HCT116 (cell line): ENCODE measurements around the gene HERC2. TPM values are rescaled to one million over a fixed set of nuclear protein-coding genes. Genes with fewer than 3 reads are reported as not detected.
"Not testable (repeated sequence)": the region's sequence is repeated elsewhere in the genome, so short reads cannot be mapped to it uniquely, and the experiment has no call there.

Experiments
- ATAC-seq: fragments of 200-7000 bp; cut with Tn5 transposase; 2 replicates; pipeline ENCODE4 v1.9.1; 2020; ENCODE audit warnings: mild to moderate bottlenecking, moderate library complexity
- Bru-seq: library from RNA; stranded (reverse); fragments of 400-500 nt; gene quantifications from one replicate; lab custom pipeline; 2021; lab: Mats Ljungman, UMichigan
- BruChase-seq, 2 experiments: library from RNA; stranded (reverse); fragments of 400-500 nt; gene quantifications; one replicate each; lab custom pipeline; 2021; lab: Mats Ljungman, UMichigan
- BruUV-seq: library from RNA; stranded (reverse); fragments of 400-500 nt; replicated peaks from 2 replicates; lab custom pipeline; 2021; lab: Mats Ljungman, UMichigan
- CTCF ChIA-PET: fragments of 300-600 bp; sonication (Branson Sonifier 250); formaldehyde crosslinking; loops from one replicate; lab custom pipeline; 2021; ENCODE audit warnings: antibody characterized with exemption; lab: Charles Lee
- POLR2A ChIA-PET: fragments of 300-600, 350-600 bp; sonication (Branson Sonifier 250); formaldehyde crosslinking; loops from one replicate; lab custom pipeline; 2021; ENCODE audit warnings: antibody characterized with exemption; lab: Charles Lee
- RAD21 ChIA-PET, 2 experiments: fragments of 300-600 bp; sonication (Branson Sonifier 250); formaldehyde crosslinking; loops; one replicate each; lab custom pipeline; 2023; ENCODE audit warnings: low total read pairs in 2 of 2; ENCODE audit not compliant: uncharacterized antibody in 2 of 2, unreplicated experiment in 2 of 2, low non-redundant PET in 1 of 2; lab: Charles Lee
- DNase-seq: peaks from one replicate; pipeline ENCODE4 v3.0.0-alpha.2; 2010; ENCODE audit warnings: low read depth, low spot score
- H2AFZ ChIP-seq: fragments of 200-600 bp; shearing (Covaris generic), sonication (generic); 2 replicates; pipeline ENCODE4 v1.6.1; 2017; ENCODE audit warnings: low read depth, mixed run types, mixed read lengths, antibody characterized with exemption, low read length; ENCODE audit not compliant: poor library complexity, severe bottlenecking
- H3K27ac ChIP-seq: 2 replicates; pipeline ENCODE4 v1.5.1; 2012; ENCODE audit warnings: low read depth, low read length
- H3K27me3 ChIP-seq: fragments of 200-600 bp; sonication (generic); 2 replicates; pipeline ENCODE4 v1.6.1; 2016; ENCODE audit warnings: mixed run types, low read length, mixed read lengths; ENCODE audit not compliant: insufficient read depth
- H3K36me3 ChIP-seq, 2 experiments: fragments of 200-500 bp in 1 of 2; fragments of 200-600 bp in 1 of 2; sonication (Bioruptor generic) in 1 of 2; sonication (generic) in 1 of 2; 2 replicates each; pipeline versions ENCODE4 v1.5.1 to v1.6.1; 2014 to 2016; ENCODE audit warnings: low read length in 2 of 2, inconsistent platforms in 1 of 2, mixed read lengths in 1 of 2, mixed run types in 1 of 2; ENCODE audit not compliant: insufficient read depth in 2 of 2, control insufficient read depth in 1 of 2
- H3K4me1 ChIP-seq, 2 experiments: fragments of 200-600 bp in 1 of 2; sonication (generic) in 1 of 2; 2 replicates each; pipeline versions ENCODE4 v1.5.1 to v1.6.1; 2012 to 2017; ENCODE audit warnings: low read length in 2 of 2, inconsistent platforms in 1 of 2, mild to moderate bottlenecking in 1 of 2, mixed read lengths in 1 of 2, mixed run types in 1 of 2, moderate library complexity in 1 of 2; ENCODE audit not compliant: insufficient read depth in 2 of 2, control insufficient read depth in 1 of 2
- H3K4me2 ChIP-seq: fragments of 200-600 bp; sonication (generic); 2 replicates; pipeline ENCODE4 v1.6.1; 2017; ENCODE audit warnings: mixed run types, low read length, mixed read lengths
- H3K4me3 ChIP-seq, 2 experiments: fragments of 200-600 bp in 1 of 2; sonication (generic) in 1 of 2; replicated peaks in 1 of 2; 2 replicates each; pipeline ENCODE4 v1.5.1; 2011 to 2016; ENCODE audit warnings: low read length in 2 of 2, control low read depth in 1 of 2, low read depth in 1 of 2, mild to moderate bottlenecking in 1 of 2, mixed read lengths in 1 of 2, mixed run types in 1 of 2
- H3K79me2 ChIP-seq: fragments of 200-600 bp; sonication (generic); 2 replicates; pipeline ENCODE4 v1.6.1; 2017; ENCODE audit warnings: mild to moderate bottlenecking, mixed run types, low read length, moderate library complexity, mixed read lengths; ENCODE audit not compliant: insufficient read depth
- H3K9ac ChIP-seq: fragments of 200-600 bp; sonication (generic); 2 replicates; pipeline ENCODE4 v1.6.1; 2016; ENCODE audit warnings: low read length, mixed read lengths
- H3K9me2 ChIP-seq: fragments of 200-600 bp; sonication (generic), shearing (Covaris generic); 2 replicates; pipeline ENCODE4 v1.6.1; 2017; ENCODE audit warnings: mixed run types, mild to moderate bottlenecking, moderate library complexity; ENCODE audit not compliant: insufficient read depth
- H3K9me3 ChIP-seq, 2 experiments: fragments of 200-500 bp in 1 of 2; fragments of 200-600 bp in 1 of 2; sonication (Bioruptor generic) in 1 of 2; sonication (generic) in 1 of 2; 2 replicates each; pipeline ENCODE4 v1.6.1; 2014 to 2017; ENCODE audit warnings: low read length in 2 of 2, mixed read lengths in 2 of 2, inconsistent platforms in 1 of 2, low read depth in 1 of 2, mild to moderate bottlenecking in 1 of 2, mixed run types in 1 of 2, moderate library complexity in 1 of 2; ENCODE audit not compliant: control insufficient read depth in 1 of 2, insufficient read depth in 1 of 2
- H4K20me1 ChIP-seq: fragments of 200-600 bp; sonication (generic), shearing (Covaris generic); 2 replicates; pipeline ENCODE4 v1.6.1; 2017; ENCODE audit warnings: mixed run types, mild to moderate bottlenecking, moderate library complexity; ENCODE audit not compliant: insufficient read depth
- intact Hi-C: fragments of 100-400 bp; cut with micrococcal nuclease; formaldehyde crosslinking; loops from 2 replicates; pipeline ENCODE4 v1.10.0; 2022
- long read RNA-seq: library from polyadenylated mRNA; unstranded; transcript quantifications from one replicate; pipeline ENCODE4 v2.0.0, GENCODE V29; 2021; ENCODE audit not compliant: unreplicated experiment
- polyA plus RNA-seq: library from polyadenylated mRNA; unstranded; fragments of >200 nt; gene quantifications from 2 replicates; pipeline ENCODE4 v1.2.1, GENCODE V29; 2012; ENCODE audit warnings: missing spikeins
- total RNA-seq: library from RNA; stranded (reverse); gene quantifications from one replicate; pipeline ENCODE4 v1.2.1, GENCODE V29; 2021; ENCODE audit not compliant: unreplicated experiment

The HERC2 gene, protein sequence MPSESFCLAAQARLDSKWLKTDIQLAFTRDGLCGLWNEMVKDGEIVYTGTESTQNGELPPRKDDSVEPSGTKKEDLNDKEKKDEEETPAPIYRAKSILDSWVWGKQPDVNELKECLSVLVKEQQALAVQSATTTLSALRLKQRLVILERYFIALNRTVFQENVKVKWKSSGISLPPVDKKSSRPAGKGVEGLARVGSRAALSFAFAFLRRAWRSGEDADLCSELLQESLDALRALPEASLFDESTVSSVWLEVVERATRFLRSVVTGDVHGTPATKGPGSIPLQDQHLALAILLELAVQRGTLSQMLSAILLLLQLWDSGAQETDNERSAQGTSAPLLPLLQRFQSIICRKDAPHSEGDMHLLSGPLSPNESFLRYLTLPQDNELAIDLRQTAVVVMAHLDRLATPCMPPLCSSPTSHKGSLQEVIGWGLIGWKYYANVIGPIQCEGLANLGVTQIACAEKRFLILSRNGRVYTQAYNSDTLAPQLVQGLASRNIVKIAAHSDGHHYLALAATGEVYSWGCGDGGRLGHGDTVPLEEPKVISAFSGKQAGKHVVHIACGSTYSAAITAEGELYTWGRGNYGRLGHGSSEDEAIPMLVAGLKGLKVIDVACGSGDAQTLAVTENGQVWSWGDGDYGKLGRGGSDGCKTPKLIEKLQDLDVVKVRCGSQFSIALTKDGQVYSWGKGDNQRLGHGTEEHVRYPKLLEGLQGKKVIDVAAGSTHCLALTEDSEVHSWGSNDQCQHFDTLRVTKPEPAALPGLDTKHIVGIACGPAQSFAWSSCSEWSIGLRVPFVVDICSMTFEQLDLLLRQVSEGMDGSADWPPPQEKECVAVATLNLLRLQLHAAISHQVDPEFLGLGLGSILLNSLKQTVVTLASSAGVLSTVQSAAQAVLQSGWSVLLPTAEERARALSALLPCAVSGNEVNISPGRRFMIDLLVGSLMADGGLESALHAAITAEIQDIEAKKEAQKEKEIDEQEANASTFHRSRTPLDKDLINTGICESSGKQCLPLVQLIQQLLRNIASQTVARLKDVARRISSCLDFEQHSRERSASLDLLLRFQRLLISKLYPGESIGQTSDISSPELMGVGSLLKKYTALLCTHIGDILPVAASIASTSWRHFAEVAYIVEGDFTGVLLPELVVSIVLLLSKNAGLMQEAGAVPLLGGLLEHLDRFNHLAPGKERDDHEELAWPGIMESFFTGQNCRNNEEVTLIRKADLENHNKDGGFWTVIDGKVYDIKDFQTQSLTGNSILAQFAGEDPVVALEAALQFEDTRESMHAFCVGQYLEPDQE (N-terminal part only)
- 55.5 TPM for total RNA-seq
- polyA plus RNA-seq = 33.9 and 39.5 TPM in 2 replicates
- percentile 76 among the genes with signal in this experiment for Bru-seq, nascent RNA
- percentile 82 among the genes with signal in this experiment for BruChase-seq, experiment 1, labeled RNA remaining after a 6-hour chase
- percentile 78 among the genes with signal in this experiment for BruChase-seq, experiment 2, labeled RNA remaining after a 2-hour chase
- long read RNA-seq, partial matches to known transcripts = 45 of 61 reads
- long read RNA-seq, other reads (novel, unspliced or antisense) = 13 of 61 reads

DNA sequence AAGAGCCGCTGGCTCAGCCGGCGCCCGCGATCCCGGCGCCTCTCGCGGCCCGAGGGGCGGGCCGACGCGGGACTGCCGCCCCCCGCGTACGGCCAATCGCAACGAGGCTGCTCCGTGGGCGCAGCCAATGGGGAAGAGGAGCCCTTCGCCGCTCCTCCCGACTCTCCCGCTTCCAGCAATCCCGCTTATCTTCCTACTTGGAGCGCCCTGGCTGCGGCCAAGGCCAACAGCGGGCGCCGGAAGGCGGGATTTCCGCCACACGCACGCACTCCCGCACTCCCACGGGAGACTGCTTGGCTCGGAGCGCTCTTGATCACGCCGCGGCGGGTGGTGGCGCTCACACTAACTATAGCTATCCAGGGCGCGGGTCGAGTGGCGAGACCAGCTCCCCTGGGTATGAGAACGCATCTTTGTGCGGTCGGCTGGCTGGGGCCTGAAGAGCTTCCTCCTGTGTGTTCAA lies at the start of gene HERC2:
Gene HERC2, minus strand, starts transcription at position 51 of the 460 bp plus-strand sequence. CDS start 746 bp downstream, outside the sequence.
- H2AFZ ChIP-seq, H3K9me2 ChIP-seq, ATAC-seq, CTCF ChIA-PET, H3K36me3 ChIP-seq, DNase-seq, H3K27me3 ChIP-seq, H4K20me1 ChIP-seq, H3K27ac ChIP-seq, H3K9me3 ChIP-seq, POLR2A ChIA-PET, intact Hi-C loops, BruUV-seq, H3K4me1 ChIP-seq, RAD21 ChIA-PET: not testable (repeated sequence)
- Histone ChIP-seq H3K79me2 (peaks cover 19% of the 10 kb centered on the region), H3K9ac (peak within 1 kb of the TSS; percentile 49; the same call in 1 of the 2 replicates), H3K4me2 (peak within 1 kb of the TSS; percentile 55), H3K4me3 (peak within 1 kb of the TSS; percentile 44 to 52)

DNA sequence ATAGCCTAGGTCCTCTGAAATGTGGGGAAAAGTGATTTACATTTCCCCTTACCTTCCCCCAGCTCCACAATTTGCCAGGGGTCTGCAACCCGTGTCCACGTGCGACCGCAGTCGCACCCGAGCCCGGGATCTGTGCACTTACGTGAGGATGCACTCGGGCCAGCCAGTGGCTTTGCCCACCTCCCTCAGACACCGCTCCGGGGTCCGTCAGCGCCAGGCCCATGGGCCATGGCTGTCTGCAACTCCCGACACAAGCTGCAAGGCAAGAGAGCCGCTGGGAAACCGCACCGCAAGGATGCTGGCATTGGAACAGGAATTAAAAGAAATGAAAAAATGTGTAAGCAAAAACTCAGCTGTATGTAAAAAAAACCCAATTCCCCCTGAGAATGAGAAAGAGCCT lies 43.5 kb upstream of the HERC2 start:
- DNase-seq, intact Hi-C loops, H3K27me3 ChIP-seq, RAD21 ChIA-PET, H3K9me2 ChIP-seq, POLR2A ChIA-PET, H3K79me2 ChIP-seq, CTCF ChIA-PET, H2AFZ ChIP-seq, H3K4me1 ChIP-seq, H3K27ac ChIP-seq, H4K20me1 ChIP-seq, BruUV-seq, H3K9me3 ChIP-seq, H3K4me2 ChIP-seq, ATAC-seq, H3K9ac ChIP-seq, H3K4me3 ChIP-seq, H3K36me3 ChIP-seq: not testable (repeated sequence)

DNA sequence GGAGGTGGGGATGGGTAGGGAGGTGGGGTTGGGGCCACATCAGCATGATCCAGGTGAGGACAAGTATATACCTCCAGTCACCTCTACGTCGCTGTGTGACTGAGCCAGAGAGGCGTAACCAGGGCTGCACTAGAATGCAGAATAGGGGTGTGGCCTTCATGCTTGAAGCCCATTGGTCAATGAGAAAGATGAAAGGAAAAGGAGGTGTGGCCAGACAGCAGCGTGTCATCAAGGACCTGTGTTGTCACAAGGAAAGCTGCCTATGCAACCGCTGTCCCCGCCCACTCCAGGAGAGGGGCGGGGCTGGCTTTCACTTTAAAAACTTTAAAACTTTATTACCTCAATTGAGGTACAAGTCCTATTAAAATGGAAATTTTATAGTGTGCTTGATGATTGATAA lies 36.0 kb upstream of the HERC2 start, which contains the start of gene GOLGA6L24:
Gene GOLGA6L24, minus strand, starts transcription at position 101 of the 400 bp plus-strand sequence. Its CDS starts 61 bp downstream, at position 40.
- H3K27me3 ChIP-seq, ATAC-seq, RAD21 ChIA-PET, H2AFZ ChIP-seq, H3K4me1 ChIP-seq, intact Hi-C loops, H3K9ac ChIP-seq, H3K36me3 ChIP-seq, H3K9me2 ChIP-seq, H4K20me1 ChIP-seq, H3K4me3 ChIP-seq, H3K27ac ChIP-seq, H3K79me2 ChIP-seq, DNase-seq, H3K9me3 ChIP-seq, POLR2A ChIA-PET, CTCF ChIA-PET, BruUV-seq, H3K4me2 ChIP-seq: not testable (repeated sequence)
